Cortex of kidney (tissue), 1 donor: ENCODE results near the gene TRIM5.
"Not testable (repeated sequence)": the region's sequence is repeated elsewhere in the genome, so short reads cannot be mapped to it uniquely, and the experiment has no call there.

Experiments used
- DNase-seq: peaks from one replicate; lab custom pipeline; 2025; lab: John Stamatoyannopoulos, UW

TRIM5 gene

DNA sequence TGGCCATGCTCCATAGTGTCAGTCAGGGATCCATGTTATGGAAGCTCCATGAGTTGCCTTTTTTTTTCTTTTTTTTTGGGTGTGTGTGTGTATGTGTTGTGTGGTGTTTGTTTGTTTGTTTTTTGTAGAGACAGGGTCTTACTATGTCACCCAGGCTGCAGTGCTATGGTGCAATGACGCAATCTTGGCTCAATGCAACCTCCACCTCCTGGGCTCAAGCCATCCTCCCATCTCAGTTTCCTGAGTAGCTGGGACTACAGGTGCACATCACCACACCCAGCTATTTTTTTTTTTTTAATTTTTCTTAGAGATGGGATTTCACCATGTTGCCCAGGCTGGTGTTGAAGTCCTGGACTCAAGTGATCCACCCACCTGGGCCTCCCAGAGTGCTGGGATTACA is 3.6 kb upstream of the TRIM5 start:
- no peak for DNase-seq

DNA sequence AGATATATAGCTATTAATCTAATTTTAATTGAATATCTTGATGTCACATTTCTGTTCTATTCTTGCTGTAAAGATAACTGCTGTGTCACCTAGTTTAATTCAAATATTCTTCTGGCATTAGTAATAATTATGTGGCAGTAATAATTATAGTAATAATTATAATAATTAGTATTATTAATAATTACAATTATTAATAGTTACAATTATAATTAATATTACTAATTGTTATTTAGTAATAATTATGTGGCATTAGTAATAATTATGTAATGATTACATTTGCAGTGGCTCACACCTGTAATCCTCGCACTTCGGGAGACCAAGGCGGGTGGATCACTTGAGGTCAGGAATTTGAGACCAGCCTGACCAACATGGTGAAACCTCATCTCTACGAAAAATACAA is 1.6 kb upstream of the TRIM5 start:
- no peak for DNase-seq

GRCh38 chr11:5684036-5684645 is 733 bp downstream of the TRIM5 start:
- no peak for DNase-seq

GRCh38 chr11:5683620-5684019 is 1.3 kb downstream of the TRIM5 start:
- DNase-seq, result not testable (repeated sequence)

- DNase-seq, result not testable (repeated sequence)
Observed at GRCh38 chr11:5682890-5683441, 1.9 kb downstream of the TRIM5 start.

DNA sequence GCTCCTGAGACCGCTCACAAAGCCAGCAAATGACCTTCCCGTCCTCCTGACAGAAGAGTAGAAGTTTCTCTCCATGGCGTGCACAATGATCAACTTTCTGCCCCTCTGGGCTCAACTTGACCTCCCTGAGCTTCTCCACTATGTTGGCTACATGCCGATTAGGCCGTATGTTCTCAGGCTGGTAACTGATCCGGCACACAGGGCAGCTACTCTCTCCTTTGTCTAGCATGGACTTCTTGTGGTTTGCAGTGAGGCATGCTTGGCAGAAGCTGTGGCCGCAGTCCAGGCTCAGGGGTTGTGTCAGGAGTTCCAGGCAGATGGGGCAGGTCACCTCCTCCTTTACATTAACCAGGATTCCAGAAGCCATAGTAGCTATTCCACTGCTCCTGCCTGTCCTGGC is 5.1 kb downstream of the TRIM5 start:
- no peak for DNase-seq

DNA sequence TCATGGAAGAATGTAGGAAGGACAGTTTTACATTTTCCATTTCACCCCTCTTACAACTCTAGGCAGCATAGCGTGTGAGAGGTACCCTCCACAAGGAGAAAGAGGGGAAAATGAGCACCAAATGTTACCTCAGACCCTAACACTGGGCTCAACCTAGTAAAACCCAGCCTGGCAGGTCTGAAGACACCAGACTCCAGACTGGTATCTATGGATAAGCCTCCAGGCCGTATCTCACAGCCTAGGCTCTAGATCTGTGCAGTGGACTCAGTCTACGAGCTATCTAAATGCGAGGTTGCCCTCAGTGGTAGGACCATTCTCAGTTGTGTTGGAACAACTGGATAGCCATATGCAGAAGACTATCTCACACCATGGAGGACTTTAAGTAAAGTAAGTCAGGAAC is 10.5 kb downstream of the TRIM5 start:
- DNase-seq, result no peak

DNA sequence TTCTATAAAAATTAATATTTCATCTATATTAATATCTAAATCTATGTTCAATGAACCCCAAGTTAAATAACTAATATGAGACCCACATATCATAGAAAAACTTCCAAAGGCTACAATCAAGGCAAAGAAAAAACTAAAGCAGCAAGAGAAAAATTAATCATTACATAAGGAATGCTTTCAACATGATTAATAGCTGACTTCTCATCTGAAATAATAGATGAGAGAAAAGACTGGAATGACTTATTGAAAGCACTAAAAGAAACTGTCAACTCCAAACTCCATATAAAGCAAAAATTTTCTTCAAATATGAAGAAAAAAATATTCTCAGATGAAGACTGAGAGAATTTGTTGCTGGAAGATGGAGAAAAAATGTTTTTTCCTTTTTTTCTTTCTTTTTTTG is 13.0 kb downstream of the TRIM5 start:
- DNase-seq, result no peak

GRCh38 chr11:5666402-5666793 is 18.5 kb downstream of the TRIM5 start:
- no peak for DNase-seq

- DNase-seq, result no peak
Observed at GRCh38 chr11:5665746-5666401, 19.0 kb downstream of the TRIM5 start.

DNA sequence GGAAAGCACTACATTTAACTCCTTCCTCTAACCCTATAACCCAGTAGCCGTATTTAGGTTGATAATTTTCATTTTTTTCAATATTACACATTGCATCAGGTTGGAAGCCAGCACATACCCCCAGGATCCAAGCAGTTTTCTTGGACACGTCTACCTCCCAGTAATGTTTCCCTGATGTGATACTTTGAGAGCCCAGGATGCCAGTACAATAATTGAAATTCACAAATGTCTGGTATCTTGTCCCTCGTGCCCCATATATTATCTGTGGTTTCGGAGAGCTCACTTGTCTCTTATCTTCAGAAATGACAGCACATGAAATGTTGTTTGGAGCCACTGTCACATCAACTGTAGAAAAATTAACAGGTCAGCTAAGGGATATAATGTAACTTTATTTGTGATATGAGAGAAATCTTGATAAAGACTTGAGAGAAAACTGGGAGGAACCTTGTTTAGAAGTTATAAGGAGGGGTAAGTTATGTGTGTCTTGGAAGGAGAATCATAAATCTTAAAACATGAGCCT is 19.8 kb downstream of the TRIM5 start:
- no peak for DNase-seq

- no peak for DNase-seq
Observed at GRCh38 chr11:5663511-5663910, 21.4 kb downstream of the TRIM5 start.

GRCh38 chr11:5658318-5658717 is 26.6 kb downstream of the TRIM5 start:
- no peak for DNase-seq

DNA sequence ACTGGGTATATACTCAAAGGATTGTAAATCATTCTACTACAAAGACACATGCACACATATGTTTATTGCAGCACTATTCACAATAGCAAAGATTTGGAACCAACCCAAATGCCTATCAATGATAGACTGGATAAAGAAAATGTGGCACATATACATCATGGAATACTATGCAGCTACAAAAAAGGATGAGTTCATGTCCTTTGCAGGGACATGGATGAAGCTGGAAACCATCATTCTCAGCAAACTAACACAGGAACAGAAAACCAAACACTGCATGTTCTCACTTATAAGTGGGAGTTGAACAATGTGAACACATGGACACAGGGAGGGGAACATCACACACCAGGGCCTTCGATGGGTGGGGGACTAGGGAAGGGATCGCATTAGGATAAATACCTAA is 27.9 kb downstream of the TRIM5 start:
- DNase-seq, result not testable (repeated sequence)

DNA sequence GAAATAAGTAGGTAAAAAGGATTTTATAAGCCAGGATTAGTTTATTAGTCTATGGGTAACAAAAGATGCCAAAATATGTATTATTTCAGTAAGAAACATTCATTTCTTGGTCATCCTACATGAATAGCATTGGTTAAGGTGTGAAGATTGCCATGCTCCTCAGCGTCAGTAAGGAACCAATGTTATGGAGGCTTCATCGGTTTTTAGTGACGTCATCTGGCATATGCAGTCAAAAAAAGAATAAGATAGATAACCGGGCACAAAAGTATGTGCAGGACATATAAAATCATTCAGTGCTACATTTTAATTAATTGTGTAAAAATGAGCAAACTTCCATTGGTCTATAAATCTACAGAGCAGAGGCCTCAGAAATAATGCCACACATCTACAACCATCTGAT is 29.4 kb downstream of the TRIM5 start:
- no peak for DNase-seq

DNA sequence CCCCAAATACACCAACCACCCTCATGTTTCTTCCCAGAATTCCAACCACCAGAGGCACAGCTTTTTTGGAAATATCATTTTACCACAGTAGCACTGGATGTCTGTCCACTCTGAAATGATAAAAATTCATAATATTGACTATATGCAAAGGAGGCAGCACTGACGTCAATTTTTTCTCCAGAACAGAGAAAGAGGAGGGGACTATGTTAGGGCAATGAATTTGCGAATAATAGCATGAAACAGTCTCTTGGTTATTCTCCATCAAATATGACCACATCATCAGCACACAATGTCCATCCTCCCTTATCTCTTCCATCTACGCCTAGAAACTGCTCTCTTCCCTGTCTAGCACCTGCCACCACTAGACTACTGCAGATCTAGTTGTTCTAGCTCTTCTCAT is 38.7 kb downstream of the TRIM5 start:
- no peak for DNase-seq

- no peak for DNase-seq
Observed at GRCh38 chr11:5643585-5643984, 41.3 kb downstream of the TRIM5 start.

DNA sequence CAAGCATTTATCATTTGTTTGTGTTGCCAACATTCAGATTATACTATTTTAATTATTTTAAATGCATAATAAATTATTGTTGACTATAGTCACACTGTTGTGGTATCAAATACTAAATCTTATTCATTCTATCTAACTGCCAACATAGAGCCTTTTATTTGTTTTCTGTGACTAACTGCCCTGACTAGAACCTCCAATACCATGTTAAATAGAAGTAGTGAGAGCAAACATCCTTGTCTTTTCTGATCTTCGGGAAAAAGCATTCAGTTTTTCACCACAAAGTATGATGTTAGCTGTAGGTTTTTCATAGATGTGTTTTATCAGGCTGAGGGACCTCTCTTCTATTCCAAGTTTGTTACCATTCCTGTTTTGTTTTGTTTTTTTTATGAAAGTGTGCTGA is 44.9 kb downstream of the TRIM5 start:
- DNase-seq, result no peak

- DNase-seq, result no peak
Observed at GRCh38 chr11:5631969-5632635, 52.8 kb downstream of the TRIM5 start.

DNA sequence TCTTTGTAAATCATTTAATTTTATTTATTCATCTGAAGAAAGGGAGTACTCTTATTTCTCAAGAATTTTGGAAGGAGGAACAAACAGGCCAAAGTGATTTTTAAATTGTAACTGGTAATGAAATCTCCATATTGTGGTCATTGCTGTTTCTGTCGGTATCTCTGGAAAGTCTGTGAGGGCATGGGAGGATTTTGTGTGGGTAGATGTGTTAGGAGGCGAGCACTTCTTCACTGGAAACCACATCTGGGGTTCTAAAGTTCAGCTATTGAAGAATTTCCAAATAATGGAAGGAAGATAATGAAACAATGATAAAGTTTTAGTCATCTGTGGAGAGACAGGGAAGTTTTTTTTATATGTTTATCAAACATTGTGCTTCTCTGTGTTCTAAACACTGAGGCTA is 53.5 kb downstream of the TRIM5 start:
- DNase-seq, result no peak

DNA sequence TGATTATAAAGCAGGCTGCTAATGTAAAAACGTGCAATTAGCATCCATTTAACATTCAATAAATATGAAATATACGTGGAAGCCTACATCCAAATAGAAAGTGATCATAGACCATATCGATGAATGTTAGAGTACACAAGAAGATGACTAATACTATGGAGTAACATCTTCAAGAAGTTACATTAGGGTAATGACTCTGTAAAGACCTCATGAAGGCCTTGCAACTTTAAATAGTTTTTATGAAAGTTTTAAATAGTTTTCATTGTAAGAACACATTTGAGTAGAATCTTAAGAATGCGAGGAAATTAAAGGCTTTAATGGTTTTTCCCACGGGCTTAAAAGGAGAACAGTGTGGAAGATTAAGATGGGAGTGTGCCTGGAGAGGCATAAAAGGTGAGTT is 58.7 kb downstream of the TRIM5 start:
- no peak for DNase-seq

GRCh38 chr11:5625281-5625680 is 59.6 kb downstream of the TRIM5 start:
- DNase-seq, result no peak
